Colonic mucosa (tissue), 4 donors: ENCODE results near the gene ARHGAP10. TPM values are rescaled to one million over a fixed set of nuclear protein-coding genes. Genes with fewer than 3 reads are reported as not detected.

Experiments
- DNase-seq: peaks from one replicate; pipeline ENCODE4 v3.0.0-alpha.2; 2020
- H3K27ac ChIP-seq: fragments of 200-600 bp; one replicate; pipeline ENCODE4 v1.8.0; 2021
- H3K27me3 ChIP-seq: fragments of 200-600 bp; one replicate; pipeline ENCODE4 v1.8.0; 2021
- H3K36me3 ChIP-seq: fragments of 200-600 bp; one replicate; pipeline ENCODE4 v1.8.0; 2021
- H3K4me1 ChIP-seq: fragments of 200-600 bp; one replicate; pipeline ENCODE4 v1.8.0; 2021; ENCODE audit warnings: mild to moderate bottlenecking
- H3K4me3 ChIP-seq: fragments of 200-600 bp; one replicate; pipeline ENCODE4 v1.8.0; 2021
- H3K9ac ChIP-seq, 2 donors: one replicate each; pipeline ENCODE4 v1.7.0; 2013; ENCODE audit warnings: control low read depth in 2 of 2, low read depth in 2 of 2, low read length in 2 of 2
- H3K9me3 ChIP-seq: fragments of 200-600 bp; one replicate; pipeline ENCODE4 v1.8.0; 2021
- intact Hi-C: fragments of 100-400 bp; cut with DNase I; formaldehyde crosslinking; loops from one replicate; pipeline ENCODE4 v1.14.1; 2022
- total RNA-seq, 2 donors: library from RNA; stranded (reverse); fragmentation: NEBNext Ultra II Directional in 1 of 2; extraction: Animal tissue kit (Norgen Biotek cat#: 25700) in 1 of 2; gene quantifications; one replicate each; pipeline ENCODE4 v1.2.1, GENCODE V29; 2021
- TF ChIP-seq, protein P1 (sequence below): fragments of 200-600 bp; IDR thresholded peaks from one replicate; pipeline ENCODE4 v1.8.0; 2022; ENCODE audit warnings: antibody characterized with exemption, mild to moderate bottlenecking
- donor health status: healthy.
- donor health status: DM: no; HTN: no; CAD: no.
- donor health status: DM: no; HTN: no; CAD: no.

Gene ARHGAP10
- total RNA-seq, 2 donors from 2014 or later, result 4.4 to 7.1 TPM

DNA sequence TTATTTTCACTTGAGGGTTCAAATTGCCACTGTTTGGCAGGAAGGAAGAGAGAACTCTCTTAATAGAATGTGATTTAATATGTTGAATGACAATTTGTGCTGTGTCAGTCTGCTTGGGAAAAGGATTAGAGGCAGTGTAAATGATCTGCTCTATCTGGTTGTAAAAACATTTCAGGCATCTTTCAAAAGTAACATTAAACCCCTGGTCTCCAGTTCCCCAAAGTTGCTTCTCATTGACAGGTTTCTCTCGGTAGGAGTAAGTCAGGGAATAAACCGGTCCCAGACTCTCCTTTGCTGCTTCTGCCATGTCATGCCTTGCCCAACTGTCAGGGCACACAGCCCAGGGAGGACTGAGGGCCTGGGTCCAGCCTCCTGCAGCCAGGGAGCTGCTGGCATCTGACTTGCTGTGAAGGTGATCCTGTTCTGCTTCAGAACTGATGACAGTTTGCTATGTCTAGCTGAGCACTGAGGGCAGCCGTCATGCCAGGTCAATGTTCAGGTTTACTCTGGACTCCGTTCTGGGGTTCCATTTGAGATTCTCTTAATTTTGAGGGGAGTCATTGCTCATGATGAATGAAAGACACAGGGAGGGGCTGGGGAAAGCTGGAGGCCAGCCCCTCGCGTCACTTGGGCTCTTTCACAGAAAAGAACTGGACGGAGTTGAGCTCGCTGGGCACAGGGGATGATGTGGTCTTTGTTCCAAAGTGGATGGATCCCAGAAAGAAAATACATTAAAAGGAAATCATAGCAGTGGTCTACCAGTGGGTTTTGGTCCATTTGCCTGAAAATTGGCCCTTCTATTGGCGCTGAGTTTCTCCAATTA is 312.4 kb downstream of the ARHGAP10 start:
- no peaks in the 10 kb centered on the region for H3K27me3 ChIP-seq
- H3K9ac ChIP-seq, result no peak overlapping the region
- no peaks in the 10 kb centered on the region for H3K9me3 ChIP-seq
- H3K4me1 ChIP-seq, result no peaks in the 10 kb centered on the region
- no peak overlapping the region for H3K4me3 ChIP-seq
- no peak for DNase-seq
- no peak overlapping the region for H3K27ac ChIP-seq
- intact Hi-C loops, result no loop called here
- no peaks in the 10 kb centered on the region for H3K36me3 ChIP-seq
- TF ChIP-seq, protein P1, sequence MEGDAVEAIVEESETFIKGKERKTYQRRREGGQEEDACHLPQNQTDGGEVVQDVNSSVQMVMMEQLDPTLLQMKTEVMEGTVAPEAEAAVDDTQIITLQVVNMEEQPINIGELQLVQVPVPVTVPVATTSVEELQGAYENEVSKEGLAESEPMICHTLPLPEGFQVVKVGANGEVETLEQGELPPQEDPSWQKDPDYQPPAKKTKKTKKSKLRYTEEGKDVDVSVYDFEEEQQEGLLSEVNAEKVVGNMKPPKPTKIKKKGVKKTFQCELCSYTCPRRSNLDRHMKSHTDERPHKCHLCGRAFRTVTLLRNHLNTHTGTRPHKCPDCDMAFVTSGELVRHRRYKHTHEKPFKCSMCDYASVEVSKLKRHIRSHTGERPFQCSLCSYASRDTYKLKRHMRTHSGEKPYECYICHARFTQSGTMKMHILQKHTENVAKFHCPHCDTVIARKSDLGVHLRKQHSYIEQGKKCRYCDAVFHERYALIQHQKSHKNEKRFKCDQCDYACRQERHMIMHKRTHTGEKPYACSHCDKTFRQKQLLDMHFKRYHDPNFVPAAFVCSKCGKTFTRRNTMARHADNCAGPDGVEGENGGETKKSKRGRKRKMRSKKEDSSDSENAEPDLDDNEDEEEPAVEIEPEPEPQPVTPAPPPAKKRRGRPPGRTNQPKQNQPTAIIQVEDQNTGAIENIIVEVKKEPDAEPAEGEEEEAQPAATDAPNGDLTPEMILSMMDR, result no peak

DNA sequence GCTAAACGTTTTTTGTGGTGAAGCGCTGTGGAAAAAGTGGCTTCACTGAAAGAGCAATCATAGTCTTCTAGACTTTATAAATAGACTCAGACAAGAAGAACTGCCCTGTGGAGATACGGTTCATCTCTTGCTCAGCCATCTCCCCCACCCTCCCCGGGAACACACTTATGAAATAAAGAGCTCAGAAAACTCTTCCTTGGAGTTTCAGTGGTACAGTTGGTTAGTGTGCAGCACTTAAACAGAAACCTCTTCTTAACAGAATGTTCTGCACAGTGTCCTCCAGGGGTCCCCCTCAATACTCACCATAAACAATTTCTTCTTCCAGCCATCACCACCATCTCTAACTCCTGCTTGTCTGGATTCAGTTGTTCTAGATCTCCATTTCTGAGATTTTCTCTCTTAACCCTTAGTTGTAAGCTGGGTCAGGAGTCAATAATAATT is 313.0 kb downstream of the ARHGAP10 start:
- H3K27ac ChIP-seq, result no peak overlapping the region
- DNase-seq, result no peak
- TF ChIP-seq, protein P1, result no peak
- no peaks in the 10 kb centered on the region for H3K9me3 ChIP-seq
- no peaks in the 10 kb centered on the region for H3K4me1 ChIP-seq
- H3K9ac ChIP-seq, result no peak overlapping the region
- no peak overlapping the region for H3K4me3 ChIP-seq
- H3K36me3 ChIP-seq, result no peaks in the 10 kb centered on the region
- no peaks in the 10 kb centered on the region for H3K27me3 ChIP-seq
- intact Hi-C loops, result no loop called here

DNA sequence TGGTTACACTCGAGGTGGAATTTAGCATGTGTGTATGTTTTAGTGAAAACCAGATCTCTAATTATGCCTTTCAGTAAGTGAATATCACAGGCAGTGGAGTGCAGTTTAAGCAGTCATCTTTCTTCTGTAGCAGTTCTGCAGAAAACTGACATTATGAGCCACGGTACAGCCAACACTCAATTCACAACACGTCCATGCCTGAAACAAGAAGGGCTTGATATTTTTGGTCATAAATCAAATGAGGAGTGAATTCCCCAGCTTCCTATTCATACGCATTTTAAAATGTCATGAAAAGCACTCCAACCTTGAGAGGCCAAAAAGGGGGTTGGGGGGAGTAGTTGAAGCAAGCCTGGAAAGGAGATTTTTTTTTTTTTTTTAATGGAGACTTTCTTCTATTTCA is 316.7 kb downstream of the ARHGAP10 start:
- no peak overlapping the region for H3K27ac ChIP-seq
- H3K4me1 ChIP-seq, result no peaks in the 10 kb centered on the region
- intact Hi-C loops, result no loop called here
- H3K9me3 ChIP-seq, result no peaks in the 10 kb centered on the region
- TF ChIP-seq, protein P1, result no peak
- no peaks in the 10 kb centered on the region for H3K36me3 ChIP-seq
- no peaks in the 10 kb centered on the region for H3K27me3 ChIP-seq
- no peak overlapping the region for H3K9ac ChIP-seq
- DNase-seq, result no peak
- no peak overlapping the region for H3K4me3 ChIP-seq

DNA sequence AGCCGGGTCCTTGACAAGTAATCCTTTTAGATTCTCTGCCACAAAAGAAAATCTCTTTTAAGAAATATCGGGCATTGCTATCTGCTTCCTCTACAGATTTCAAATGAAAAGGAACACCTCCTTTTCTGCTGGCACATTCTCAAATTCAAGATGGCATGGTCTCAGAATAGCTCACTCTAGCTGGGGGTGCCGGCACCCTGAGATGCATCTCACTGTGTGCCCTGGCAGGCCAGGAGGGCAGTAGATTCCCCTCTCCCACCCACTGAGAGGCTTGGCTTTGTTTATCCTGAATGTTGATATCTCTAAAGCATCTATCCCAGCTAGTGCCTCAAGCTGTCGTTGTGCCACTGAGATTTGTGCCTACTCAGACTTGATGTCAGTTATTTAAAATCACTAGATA is 319.5 kb downstream of the ARHGAP10 start:
- H3K36me3 ChIP-seq, result no peaks in the 10 kb centered on the region
- no peak for DNase-seq
- no peaks in the 10 kb centered on the region for H3K9me3 ChIP-seq
- H3K27me3 ChIP-seq, result no peaks in the 10 kb centered on the region
- H3K9ac ChIP-seq, result no peak overlapping the region
- H3K4me1 ChIP-seq, result no peaks in the 10 kb centered on the region
- TF ChIP-seq, protein P1, result no peak
- no peak overlapping the region for H3K27ac ChIP-seq
- intact Hi-C loops, result loop anchor here (10.0 kb wide), 1 partner anchor 107 kb away; no protein-coding TSS in a partner anchor
- no peak overlapping the region for H3K4me3 ChIP-seq

DNA sequence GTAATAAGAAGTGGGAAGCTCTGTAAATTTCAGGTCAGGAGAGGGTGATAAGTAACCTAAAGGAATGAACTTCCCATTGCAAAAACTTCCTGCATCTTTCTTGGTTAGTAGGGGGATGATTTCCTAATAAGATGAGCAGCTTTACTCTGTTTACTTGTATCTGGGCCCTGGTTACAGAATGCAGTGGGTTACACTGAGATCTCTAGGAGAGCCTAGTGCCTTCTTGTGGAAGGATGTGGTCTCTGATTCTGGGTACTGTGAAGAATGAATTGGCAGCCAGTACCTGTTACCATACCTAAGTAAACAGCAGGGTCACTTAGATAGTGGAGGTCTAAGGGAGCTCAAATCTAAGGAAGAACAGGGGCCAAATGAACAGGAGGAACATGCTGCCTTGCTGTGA is 320.6 kb downstream of the ARHGAP10 start:
- Histone ChIP-seq H3K27ac (no peak overlapping the region), H3K27me3 (no peaks in the 10 kb centered on the region), H3K9me3 (no peaks in the 10 kb centered on the region), H3K4me1 (peaks cover 4% of the 10 kb centered on the region), H3K4me3 (no peak overlapping the region), H3K36me3 (no peaks in the 10 kb centered on the region), H3K9ac (no peak overlapping the region)
- intact Hi-C loops, result loop anchor here (10.0 kb wide), 1 partner anchor 108 kb away; no protein-coding TSS in a partner anchor
- TF ChIP-seq, protein P1, result no peak
- DNase-seq, result no peak
